HepG2 (cell line): ENCODE data around the gene GGA3. TPM values are rescaled to one million over a fixed set of nuclear protein-coding genes. Genes with fewer than 3 reads are reported as not detected.

Experiments
- AGO1 ChIP-seq: fragments of 200-400 bp; formaldehyde crosslinking; IDR thresholded peaks from 2 replicates; pipeline ENCODE4 v1.6.1; 2017; ENCODE audit warnings: mild to moderate bottlenecking, low read depth, low read length, moderate library complexity; ENCODE audit not compliant: poor library complexity, severe bottlenecking
- AGO2 ChIP-seq: fragments of 200-400 bp; formaldehyde crosslinking; optimal IDR thresholded peaks from 2 replicates; pipeline ENCODE3; 2017; ENCODE audit warnings: mild to moderate bottlenecking, low read depth, low read length, moderate library complexity
- ETV6 ChIP-seq: sonication (generic); formaldehyde crosslinking; conservative IDR thresholded peaks from 2 replicates; pipeline ENCODE4 v1.4.0; 2020; ENCODE audit warnings: missing genetic modification reagents
- FLYWCH1 ChIP-seq: sonication (generic); formaldehyde crosslinking; IDR thresholded peaks from 2 replicates; pipeline ENCODE4 v1.8.1; 2023; ENCODE audit warnings: mild to moderate bottlenecking, missing genetic modification reagents
- IRF9 ChIP-seq: sonication (generic); formaldehyde crosslinking; IDR thresholded peaks from 2 replicates; pipeline ENCODE4 v1.8.0; 2022; ENCODE audit warnings: missing genetic modification reagents, mild to moderate bottlenecking, borderline replicate concordance
- MIER2 ChIP-seq: IDR thresholded peaks from 2 replicates; pipeline ENCODE4 v1.6.1; 2016; ENCODE audit warnings: missing biosample characterization, missing genetic modification reagents
- POLR2A ChIP-seq, 2 experiments: IDR thresholded peaks; 2 replicates each; pipeline ENCODE4 v1.6.1; 2011; ENCODE audit warnings: low read depth in 2 of 2, low read length in 2 of 2, mild to moderate bottlenecking in 1 of 2, moderate library complexity in 1 of 2; ENCODE audit not compliant: insufficient read depth in 1 of 2
- TSC22D2 ChIP-seq: sonication (generic); formaldehyde crosslinking; IDR thresholded peaks from 2 replicates; pipeline ENCODE4 v1.5.1; 2020; ENCODE audit warnings: missing genetic modification reagents, mild to moderate bottlenecking, borderline replicate concordance
- ZBTB40 ChIP-seq, 2 experiments: fragments of 450-650 bp in 1 of 2; sonication (generic) in 1 of 2; formaldehyde crosslinking in 1 of 2; IDR thresholded peaks; 2 replicates each; pipeline versions ENCODE4 v1.6.1 to v1.8.0; 2016 to 2022; ENCODE audit warnings: antibody characterized with exemption in 1 of 2, mild to moderate bottlenecking in 1 of 2, missing genetic modification reagents in 1 of 2
- ZFP82 ChIP-seq: sonication (generic); formaldehyde crosslinking; IDR thresholded peaks from 2 replicates; pipeline ENCODE4 v1.5.1; 2020; ENCODE audit warnings: mild to moderate bottlenecking, missing genetic modification reagents, borderline replicate concordance
- ZNF160 ChIP-seq: sonication (generic); formaldehyde crosslinking; IDR thresholded peaks from 2 replicates; pipeline ENCODE4 v1.8.0; 2022; ENCODE audit warnings: mild to moderate bottlenecking, inconsistent platforms, missing genetic modification reagents
- ZNF335 ChIP-seq: sonication (generic); formaldehyde crosslinking; IDR thresholded peaks from 2 replicates; pipeline ENCODE4 v1.4.0; 2020; ENCODE audit warnings: missing genetic modification reagents
- ZNF430 ChIP-seq: sonication (generic); formaldehyde crosslinking; IDR thresholded peaks from 2 replicates; pipeline ENCODE4 v1.9.0; 2021; ENCODE audit warnings: mild to moderate bottlenecking, missing genetic modification reagents
- ZNF468 ChIP-seq: sonication (generic); formaldehyde crosslinking; IDR thresholded peaks from 2 replicates; pipeline ENCODE4 v1.8.0; 2022; ENCODE audit warnings: mild to moderate bottlenecking, moderate library complexity, missing genetic modification reagents
- ZNF530 ChIP-seq: sonication (generic); formaldehyde crosslinking; IDR thresholded peaks from 2 replicates; pipeline ENCODE4 v1.5.0; 2020; ENCODE audit warnings: low read depth, mild to moderate bottlenecking, missing genetic modification reagents
- ZNF644 ChIP-seq: IDR thresholded peaks from 2 replicates; pipeline ENCODE4 v1.6.1; 2016; ENCODE audit warnings: low read depth
- ZNF678 ChIP-seq: sonication (generic); formaldehyde crosslinking; IDR thresholded peaks from 2 replicates; pipeline ENCODE4 v1.4.0; 2020; ENCODE audit warnings: mild to moderate bottlenecking, missing genetic modification reagents
- ZSCAN5A ChIP-seq: sonication (generic); formaldehyde crosslinking; IDR thresholded peaks from 2 replicates; pipeline ENCODE4 v1.8.0; 2022; ENCODE audit warnings: mild to moderate bottlenecking, missing genetic modification reagents, borderline replicate concordance
- polyA plus RNA-seq, 8 experiments: library from polyadenylated mRNA; depleted of rRNA in 3 of 8; stranded (reverse) in 7 of 8; unstranded in 1 of 8; fragments of >200 nt; fragmentation: Illumina TruSeq in 4 of 8; extraction: Trizol in 4 of 8; gene quantifications; 2 replicates each; pipeline versions ENCODE4 v1.2.1 to v1.2.3, GENCODE V29; 2011 to 2016; ENCODE audit warnings: low read depth in 4 of 8, missing spikeins in 1 of 8, mixed read lengths in 1 of 8; ENCODE audit not compliant: insufficient read depth in 1 of 8
- total RNA-seq, 5 experiments: library from RNA; depleted of rRNA; stranded (reverse); fragments of >200 nt; fragmentation: Illumina TruSeq; extraction: Trizol; gene quantifications; 2 replicates each; pipeline ENCODE4 v1.2.3, GENCODE V29; 2016; ENCODE audit warnings: low read depth in 1 of 5

Gene GGA3
- total and polyA plus RNA-seq, 2 of the 13 experiments (the other 11 are each of a cell fraction or from before 2014, with no cell fraction given) = 28.4 to 43.7 TPM

- TF ChIP-seq TSC22D2 = peak; percentile 38; the same call in 1 of the 2 replicates
- no peak for TF ChIP-seq ZNF160 (CRISPR knock-in tag)
- no peak for TF ChIP-seq ZFP82
- TF ChIP-seq ZNF468 (CRISPR knock-in tag) = 0 out of 2 replicates have a peak, but pooled peaks have one; percentile 51
- TF ChIP-seq ZBTB40 (IDR thresholded peaks at IDR 0.05) = no peak
- TF ChIP-seq ZBTB40 (CRISPR knock-in tag; IDR thresholded peaks at IDR 0.05) = peak; percentile 51
- TF ChIP-seq ZNF644 (CRISPR knock-in tag) = no peak
- TF ChIP-seq AGO1 = peak; percentile 66
- peak; percentile 87 for TF ChIP-seq IRF9 (CRISPR knock-in tag)
- no peak for TF ChIP-seq ZNF530
- peak; percentile 80; the same call in 1 of the 2 replicates for TF ChIP-seq ZNF678
- TF ChIP-seq FLYWCH1 (CRISPR knock-in tag) = no peak
- TF ChIP-seq POLR2A (IDR thresholded peaks at IDR 0.05; ENCODE audit: insufficient read depth in 1 of 2, low read depth in 2 of 2, low read length in 2 of 2) = peak; percentile 79 to 97
- TF ChIP-seq ZSCAN5A = peak; percentile 88; the same call in 1 of the 2 replicates
- TF ChIP-seq ETV6 = no peak
- TF ChIP-seq ZNF335 (CRISPR knock-in tag) = peak; percentile 100
- peak; percentile 77 for TF ChIP-seq AGO2
- TF ChIP-seq ZNF430 = peak; percentile 97
- TF ChIP-seq MIER2 (CRISPR knock-in tag) = no peak
Measured at GRCh38 chr17:75261336-75262111, at the start of gene GGA3, which contains the start of gene MRPS7 (continued).
